GM18858 (cell line): ENCODE measurements around the gene RNU6-9.

ENCODE experiments used
- ATAC-seq: cut with Tn5 transposase; IDR thresholded peaks from one replicate; pipeline ENCODE4 v1.9.1; 2021; ENCODE audit not compliant: unreplicated experiment

The RNU6-9 gene

DNA sequence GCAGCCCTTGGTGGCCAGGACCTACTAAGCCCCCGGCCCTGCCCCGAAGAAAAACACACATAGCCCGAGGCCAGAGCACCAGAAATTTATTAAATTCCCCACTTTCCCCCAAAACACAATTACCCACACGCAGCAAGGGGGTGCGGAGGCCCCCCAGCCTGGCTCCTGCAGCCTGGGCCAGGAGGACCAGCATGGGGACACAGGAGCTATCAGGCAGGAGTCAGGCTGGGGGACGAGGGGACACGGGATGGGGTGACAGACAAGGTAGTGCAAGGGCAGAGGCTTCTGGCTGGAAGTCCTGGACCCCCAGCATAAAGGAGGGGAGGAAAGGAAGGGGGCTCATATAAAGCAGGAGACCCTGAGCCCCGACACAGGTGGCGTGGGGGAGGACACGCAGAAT is 3.1 kb downstream of the RNU6-9 start:
- ATAC-seq: no peak

DNA sequence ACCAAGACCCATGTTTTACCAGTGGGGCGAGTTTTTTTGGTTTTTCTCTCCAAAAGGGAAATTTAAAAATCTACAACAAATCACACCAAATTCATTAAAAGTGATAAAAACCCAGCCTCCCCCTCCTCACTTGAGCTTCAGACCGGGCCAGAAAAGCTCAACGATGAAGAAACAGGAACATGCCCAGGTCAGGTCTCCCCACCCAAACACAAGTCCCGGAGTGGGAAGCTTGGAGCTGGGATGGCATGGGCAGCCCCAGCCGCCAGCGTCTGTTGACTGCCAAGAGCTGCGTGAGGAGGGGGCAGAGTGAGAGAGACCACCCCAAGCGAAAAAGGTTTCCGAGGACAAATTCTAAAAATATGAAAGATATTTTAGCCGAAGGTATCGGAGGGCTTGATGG is 3.7 kb downstream of the RNU6-9 start:
- ATAC-seq: no peak

- ATAC-seq: no peak
These were observed 4.3 kb downstream of the RNU6-9 start for GRCh38 chr19:897442-898039.

GRCh38 chr19:898663-899062 is 5.4 kb downstream of the RNU6-9 start:
- ATAC-seq: no peak

- ATAC-seq: no peak
These were observed 6.2 kb downstream of the RNU6-9 start for GRCh38 chr19:899336-900042.

GRCh38 chr19:900043-900301 is 6.7 kb downstream of the RNU6-9 start:
- ATAC-seq: no peak

DNA sequence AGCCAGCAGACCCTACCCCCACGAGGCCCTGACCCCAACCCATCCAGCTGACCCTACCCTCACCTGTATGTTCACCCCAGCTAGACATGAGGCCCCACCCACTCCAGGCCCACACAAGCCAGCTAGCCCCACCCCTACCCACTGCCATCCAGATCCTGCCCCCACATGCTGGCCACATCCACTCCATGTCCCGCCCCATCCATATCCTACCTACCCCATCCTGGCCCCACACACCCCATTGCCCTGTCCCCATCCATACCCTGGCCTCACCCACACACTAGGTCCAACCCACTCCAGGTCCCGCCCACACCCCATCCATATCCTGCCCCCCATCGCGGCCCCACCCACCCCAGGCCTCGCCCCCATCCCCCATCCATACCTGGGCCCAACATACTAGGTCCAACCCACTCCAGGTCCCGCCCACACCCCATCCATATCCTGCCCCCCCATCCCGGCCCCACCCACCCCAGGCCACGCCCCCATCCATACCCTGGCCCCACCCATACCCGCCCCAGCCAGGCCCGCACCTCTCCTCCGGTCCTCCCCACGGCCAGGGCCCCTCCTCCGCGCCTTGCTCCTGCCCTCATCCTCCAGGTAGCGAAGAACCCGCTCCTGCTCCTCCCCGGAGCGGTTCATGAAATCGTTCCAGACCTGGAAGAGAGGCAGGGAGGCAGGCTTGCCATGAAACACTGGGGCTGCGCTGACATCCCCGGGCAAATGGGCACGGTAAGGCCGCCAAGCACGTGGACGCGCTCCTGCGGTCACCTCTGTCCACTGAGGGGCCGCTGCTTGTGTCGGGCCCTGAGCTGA is 7.2 kb downstream of the RNU6-9 start:
- no peak for ATAC-seq

- ATAC-seq: no peak
These were observed 8.2 kb downstream of the RNU6-9 start for GRCh38 chr19:901216-902092.

GRCh38 chr19:902093-902370 is 8.7 kb downstream of the RNU6-9 start:
- ATAC-seq: no peak

GRCh38 chr19:902446-903226 is 9.4 kb downstream of the RNU6-9 start:
- no peak for ATAC-seq

DNA sequence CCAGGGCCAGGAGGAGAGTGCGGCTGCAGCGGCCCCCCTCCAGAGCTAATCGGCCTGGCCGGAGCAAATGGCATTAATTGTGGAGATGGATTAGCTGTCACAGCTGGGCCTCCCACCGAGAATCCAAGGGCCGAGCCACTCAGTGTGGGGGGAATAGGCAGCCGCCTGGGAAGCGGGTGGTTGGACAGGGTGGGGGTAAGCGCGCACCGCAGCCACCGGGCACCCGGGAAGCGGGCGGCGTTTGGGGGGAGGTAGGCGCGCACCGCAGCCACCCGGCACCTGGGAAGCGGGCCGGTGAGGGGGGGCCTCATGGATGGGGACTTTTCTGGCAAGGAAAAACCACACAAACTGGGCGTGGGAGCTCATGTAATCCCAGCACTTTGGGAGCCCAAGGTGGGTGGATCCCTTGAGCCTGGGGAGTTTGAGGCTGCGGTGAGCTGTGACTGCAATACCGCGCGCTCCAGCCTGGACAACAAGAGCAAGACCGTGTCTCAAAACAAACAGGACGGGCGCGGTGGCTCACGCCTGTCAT is 10.0 kb downstream of the RNU6-9 start:
- ATAC-seq: no peak

DNA sequence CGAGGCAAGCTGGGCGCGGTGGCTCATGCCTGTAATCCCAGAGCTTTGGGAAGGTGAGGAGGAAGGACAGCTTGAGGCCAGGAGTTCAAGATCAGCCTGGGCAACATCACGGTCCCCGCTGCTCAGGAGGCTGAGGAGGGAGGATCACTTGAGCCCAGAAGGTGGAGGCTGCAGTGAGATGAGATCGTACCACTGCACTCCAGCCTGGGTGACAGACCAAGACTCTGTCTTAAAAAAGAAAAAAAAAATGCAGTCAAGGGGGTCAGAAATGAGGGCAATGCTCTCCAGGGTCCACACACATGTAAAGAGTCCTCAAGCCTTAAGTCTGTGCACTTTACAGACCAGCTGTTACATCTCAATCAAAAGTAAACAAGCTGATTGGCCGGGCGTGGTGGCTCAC is 11.3 kb downstream of the RNU6-9 start:
- no peak for ATAC-seq

DNA sequence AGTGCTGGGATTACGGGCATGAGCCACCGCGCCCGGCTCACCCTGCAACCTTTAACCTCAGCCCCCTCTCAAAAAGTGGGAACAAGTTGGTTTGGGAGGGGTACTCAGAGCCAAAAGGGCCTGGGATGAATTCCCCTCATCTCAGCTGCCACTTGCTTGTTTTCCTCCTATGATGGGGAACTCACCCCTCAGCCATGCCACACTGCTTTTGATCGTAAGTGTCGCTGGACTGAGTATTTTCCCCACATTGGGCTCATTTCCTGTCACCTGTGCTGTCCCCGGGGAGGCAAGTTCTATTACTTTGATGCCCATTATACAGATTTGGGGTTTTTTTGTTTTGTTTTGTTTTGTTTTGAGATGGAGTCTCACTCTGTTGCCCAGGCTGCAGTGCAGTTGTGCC is 13.2 kb downstream of the RNU6-9 start:
- no peak for ATAC-seq

DNA sequence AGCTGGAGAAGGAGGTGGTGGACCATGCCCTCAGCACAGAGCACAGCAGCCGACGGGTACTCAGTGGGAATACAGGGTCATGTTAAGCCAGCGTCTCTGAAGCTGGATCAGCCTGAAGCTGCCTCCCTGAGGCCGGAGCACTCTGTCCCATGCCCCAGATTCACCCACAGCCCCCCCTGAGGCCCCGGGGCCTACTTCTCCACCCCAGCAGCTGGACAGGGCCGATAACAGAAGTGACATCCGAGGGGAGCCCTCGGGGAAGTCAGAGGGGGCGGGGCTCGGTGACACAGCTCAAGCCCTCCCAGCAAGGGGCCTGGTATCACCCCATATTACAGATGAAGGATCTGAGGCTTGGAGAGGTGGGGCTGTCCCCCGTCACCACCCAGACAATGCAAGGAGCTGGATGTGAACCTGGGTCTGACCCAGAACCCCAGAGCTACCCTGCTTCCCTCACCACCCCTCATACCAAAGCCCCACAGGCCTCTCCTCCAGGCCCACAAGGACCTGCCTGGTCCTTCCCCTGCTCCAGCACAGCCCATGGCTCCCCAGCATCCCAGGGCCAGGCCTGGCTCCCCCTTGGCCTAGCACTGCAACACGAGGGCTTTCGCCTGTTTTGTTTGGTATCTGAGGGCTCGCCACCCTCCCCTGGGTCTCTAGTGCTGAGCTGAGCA is 14.0 kb downstream of the RNU6-9 start:
- no peak for ATAC-seq

- no peak for ATAC-seq
These were observed 18.1 kb downstream of the RNU6-9 start for GRCh38 chr19:911197-912033.

DNA sequence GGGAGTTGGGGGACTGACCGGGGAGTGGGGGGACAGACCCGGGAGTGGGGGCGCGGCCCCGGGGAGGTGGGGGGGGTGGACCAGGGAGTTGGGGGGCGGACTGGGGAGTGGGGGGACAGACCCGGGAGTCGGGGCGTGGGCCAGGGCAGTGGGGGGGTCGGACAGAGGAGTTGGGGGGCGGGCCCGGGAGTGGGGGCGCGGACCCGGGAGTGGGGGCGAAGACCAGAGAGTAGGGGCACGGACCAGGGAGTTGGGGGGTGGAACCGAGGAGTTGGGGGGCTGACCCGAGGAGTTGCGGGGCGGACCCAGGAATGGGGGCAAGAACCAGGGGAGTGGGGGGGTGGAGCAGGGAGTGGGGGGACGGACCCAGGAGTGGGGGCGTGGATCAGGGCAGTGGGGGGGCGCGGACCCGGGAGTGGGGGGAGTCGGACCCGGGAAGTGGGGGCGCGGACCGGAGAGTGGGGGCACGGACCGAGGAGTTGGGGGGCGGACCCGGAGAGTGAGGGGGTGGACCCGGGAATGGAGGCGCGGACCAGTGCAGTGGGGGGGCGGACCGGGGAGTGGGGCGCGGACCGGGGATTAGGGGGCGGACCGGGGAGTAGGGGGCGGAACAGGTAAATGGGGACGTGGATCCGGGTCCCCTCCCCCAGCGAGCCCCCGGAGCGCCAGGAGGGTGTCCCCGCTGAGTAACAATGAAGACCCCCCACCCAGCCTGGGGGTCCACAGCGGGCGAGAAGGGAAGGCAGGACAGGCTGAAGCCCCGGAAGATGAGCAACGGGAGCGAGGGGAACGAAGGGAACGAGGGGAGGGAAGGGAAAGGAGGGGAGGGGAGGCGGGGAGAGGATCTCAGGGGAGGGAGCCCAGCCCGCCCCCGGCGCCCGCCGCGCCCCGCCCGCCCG is 19.1 kb downstream of the RNU6-9 start:
- no peak for ATAC-seq

DNA sequence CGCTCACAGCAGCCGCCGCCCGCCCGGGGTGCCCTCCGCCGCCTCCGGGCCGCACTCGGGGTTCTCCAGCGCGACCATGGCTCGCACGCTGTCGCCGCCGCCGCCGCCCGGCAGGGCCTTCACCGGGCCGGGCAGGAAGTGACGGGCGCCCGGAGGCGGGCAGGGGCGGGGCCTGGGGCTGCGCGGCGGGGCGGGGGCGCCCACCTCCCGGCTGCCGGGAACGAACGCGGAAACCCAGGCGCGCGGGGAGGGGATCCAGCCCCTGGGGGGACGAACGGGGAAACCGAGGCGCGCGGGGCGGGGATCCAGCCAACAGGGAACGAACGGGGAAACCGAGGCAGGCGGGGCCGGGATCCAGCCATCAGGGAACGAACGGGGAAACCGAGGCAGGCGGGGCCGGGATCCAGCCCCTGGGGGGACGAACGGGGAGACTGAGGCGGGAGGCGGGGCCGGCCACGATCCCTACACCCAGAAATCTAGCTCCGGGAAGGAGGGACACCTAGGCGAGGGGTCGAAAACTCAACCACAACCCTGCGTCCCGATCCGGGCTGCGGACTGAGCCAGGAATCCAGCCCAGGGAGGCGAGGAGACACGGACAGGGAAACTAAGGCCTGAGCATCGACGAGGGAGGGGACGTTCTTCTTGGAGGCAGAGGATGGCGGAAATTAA is 19.9 kb downstream of the RNU6-9 start, which contains the start of gene R3HDM4:
R3HDM4 (minus strand) TSS at position 140 of the 669 bp plus-strand sequence; CDS start at position 78, 62 bp downstream.
- ATAC-seq: no peak
